ENCODE results near the gene COL18A1.

Gene COL18A1

DNA sequence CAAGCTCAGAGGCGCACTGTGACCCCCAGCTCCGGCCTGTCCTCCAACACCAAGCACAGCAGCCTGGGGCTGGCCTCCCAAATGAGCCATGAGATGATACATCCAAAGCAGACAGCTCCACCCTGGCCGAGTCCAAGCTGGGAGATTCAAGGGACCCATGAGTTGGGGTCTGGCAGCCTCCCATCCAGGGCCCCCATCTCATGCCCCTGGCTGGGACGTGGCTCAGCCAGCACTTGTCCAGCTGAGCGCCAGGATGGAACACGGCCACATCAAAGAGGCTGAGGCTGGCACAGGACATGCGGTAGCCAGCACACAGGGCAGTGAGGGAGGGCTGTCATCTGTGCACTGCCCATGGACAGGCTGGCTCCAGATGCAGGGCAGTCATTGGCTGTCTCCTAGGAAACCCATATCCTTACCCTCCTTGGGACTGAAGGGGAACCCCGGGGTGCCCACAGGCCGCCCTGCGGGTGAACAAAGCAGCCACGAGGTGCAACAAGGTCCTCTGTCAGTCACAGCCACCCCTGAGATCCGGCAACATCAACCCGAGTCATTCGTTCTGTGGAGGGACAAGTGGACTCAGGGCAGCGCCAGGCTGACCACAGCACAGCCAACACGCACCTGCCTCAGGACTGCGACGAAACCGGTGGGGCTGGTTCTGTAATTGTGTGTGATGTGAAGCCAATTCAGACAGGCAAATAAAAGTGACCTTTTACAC lies 108.2 kb downstream of the COL18A1 start:
- H3K27me3 ChIP-seq (ENCODE audit: low read depth): no peaks in the 10 kb centered on the region
- no peaks in the 10 kb centered on the region for H3K9me3 ChIP-seq
- DNase-seq (ENCODE audit: low spot score in 2 of 2): no peak
- H3K4me3 ChIP-seq: no peak overlapping the region
- H3K36me3 ChIP-seq (replicated peaks): peaks cover 43% of the 10 kb centered on the region
- in situ Hi-C loops (cut with MboI; ENCODE audit: low sequenced_read_pairs): no loop called here
- no peaks in the 10 kb centered on the region for H3K4me1 ChIP-seq

DNA sequence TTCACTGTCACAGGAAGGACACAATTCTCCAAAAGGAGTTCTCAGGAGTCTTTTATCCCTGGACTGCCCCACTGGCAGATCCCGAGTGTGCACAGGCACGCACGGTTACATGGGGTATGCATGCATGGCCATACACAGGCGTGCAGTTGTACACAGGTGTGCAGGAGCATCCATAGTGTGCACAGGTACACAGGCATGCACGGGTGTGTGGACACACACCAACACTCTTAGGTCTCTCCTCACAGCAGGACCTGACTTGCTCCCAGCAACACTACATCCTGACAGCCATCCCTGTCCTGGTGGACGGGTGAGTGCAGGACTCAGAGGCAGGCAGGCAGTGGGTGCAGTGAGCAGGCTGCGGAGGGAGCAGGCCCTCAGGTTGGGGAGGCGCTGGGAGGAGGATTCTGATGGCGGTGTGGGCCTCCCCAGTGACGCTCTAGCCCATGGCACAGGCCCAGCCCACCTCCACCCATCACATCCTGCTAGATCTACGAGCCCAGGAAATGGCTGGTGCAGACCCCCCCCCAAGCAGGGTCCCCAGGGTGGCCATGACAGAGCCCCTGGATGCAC lies 108.9 kb downstream of the COL18A1 start:
- peaks cover 44% of the 10 kb centered on the region for H3K36me3 ChIP-seq (replicated peaks)

DNA sequence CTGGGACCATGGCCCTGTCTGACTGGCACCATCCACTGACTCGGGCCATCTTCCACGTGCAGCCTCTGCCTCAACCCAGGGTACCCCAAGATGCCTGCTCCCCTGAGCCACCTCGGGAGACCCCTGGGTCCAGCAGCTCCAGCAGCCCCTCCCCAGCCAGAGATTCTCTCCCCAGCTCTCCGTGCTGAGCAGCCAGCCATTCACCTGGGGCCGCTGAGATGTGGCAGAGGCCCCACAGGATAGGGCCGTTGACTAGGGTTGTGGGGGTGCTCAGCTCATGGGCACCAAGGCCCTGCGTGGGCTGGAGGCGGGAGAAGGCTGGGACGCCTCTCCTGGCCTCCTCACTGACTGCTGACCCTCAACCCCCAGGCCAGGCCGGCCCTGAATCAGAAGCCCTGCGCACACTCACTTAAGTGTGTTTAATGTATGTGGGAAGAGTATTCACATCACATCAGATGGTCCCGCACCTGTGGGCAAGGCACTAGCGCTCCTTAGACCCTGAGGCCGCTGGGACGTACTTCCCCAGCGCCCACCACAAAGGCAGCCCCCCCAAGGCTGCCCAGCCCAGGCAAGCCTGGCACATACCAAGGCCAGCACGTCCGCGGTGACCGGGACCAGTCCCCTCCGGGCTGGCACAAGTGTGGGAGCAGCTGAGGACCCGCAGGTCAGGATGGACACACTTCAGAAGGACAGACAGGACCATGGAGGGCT lies 109.5 kb downstream of the COL18A1 start:
- in situ Hi-C loops (cut with MboI; ENCODE audit: low sequenced_read_pairs): no loop called here
- no peak for DNase-seq (ENCODE audit: low spot score in 2 of 2)
- Histone ChIP-seq H3K27me3 (ENCODE audit: low read depth) (no peaks in the 10 kb centered on the region), H3K36me3 (replicated peaks) (peaks cover 44% of the 10 kb centered on the region), H3K9me3 (no peaks in the 10 kb centered on the region; the same call in 1 of the 2 replicates), H3K4me1 (no peaks in the 10 kb centered on the region), H3K4me3 (no peak overlapping the region)

More for the DNA sequence above, 108.9 kb downstream of the COL18A1 start:
- Histone ChIP-seq H3K27me3 (ENCODE audit: low read depth) (no peaks in the 10 kb centered on the region), H3K4me1 (no peaks in the 10 kb centered on the region), H3K9me3 (no peaks in the 10 kb centered on the region; the same call in 1 of the 2 replicates), H3K4me3 (no peak overlapping the region)
- no peak for DNase-seq (ENCODE audit: low spot score in 2 of 2)
- in situ Hi-C loops (cut with MboI; ENCODE audit: low sequenced_read_pairs): no loop called here

DNA sequence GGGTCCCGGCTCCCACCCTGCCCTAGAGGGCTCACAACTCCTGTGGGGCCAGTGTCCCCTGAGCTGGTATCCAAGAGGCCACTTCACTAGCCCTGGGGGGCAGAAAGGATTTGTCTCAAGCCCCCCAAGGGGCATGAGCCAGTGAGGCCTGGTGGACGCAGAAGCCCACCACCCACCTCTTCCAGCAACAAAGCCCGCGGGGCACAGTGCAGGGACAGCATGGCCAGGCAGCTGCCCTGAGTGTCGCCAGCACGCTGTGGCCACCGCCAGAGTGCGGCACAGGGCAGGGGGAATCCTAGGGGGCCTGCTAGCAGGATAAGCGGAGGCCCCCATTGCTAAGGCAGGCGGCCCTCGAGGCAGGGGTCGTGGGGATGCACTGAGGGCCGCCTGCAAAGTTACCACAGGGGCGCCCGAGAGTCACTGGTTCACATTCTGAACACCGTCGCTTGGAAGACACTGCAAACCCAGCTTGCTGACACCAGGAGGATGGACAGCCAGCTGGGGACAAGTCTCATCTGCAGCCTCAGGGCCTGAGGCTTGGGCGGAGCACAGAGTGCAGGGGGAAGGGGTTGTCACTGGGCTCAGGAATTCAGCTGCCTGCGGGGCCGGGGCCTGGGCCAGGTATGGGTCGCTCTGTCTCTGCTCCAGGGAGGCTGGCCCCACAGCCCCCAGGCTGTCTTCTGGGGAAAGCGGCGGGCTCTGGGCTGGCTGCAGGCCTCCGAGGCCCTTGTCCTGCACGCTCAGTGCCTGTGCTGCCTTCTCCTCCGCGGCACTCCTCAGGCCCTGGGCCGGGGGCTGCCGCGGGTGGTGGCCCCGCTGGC lies 110.5 kb downstream of the COL18A1 start:
- in situ Hi-C loops (cut with MboI; ENCODE audit: low sequenced_read_pairs): no loop called here
- Histone ChIP-seq H3K9me3 (no peaks in the 10 kb centered on the region; the same call in 1 of the 2 replicates), H3K4me1 (no peaks in the 10 kb centered on the region), H3K36me3 (replicated peaks) (peaks cover 47% of the 10 kb centered on the region), H3K4me3 (no peak overlapping the region), H3K27me3 (ENCODE audit: low read depth) (no peaks in the 10 kb centered on the region)
- no peak for DNase-seq (ENCODE audit: low spot score in 2 of 2)

DNA sequence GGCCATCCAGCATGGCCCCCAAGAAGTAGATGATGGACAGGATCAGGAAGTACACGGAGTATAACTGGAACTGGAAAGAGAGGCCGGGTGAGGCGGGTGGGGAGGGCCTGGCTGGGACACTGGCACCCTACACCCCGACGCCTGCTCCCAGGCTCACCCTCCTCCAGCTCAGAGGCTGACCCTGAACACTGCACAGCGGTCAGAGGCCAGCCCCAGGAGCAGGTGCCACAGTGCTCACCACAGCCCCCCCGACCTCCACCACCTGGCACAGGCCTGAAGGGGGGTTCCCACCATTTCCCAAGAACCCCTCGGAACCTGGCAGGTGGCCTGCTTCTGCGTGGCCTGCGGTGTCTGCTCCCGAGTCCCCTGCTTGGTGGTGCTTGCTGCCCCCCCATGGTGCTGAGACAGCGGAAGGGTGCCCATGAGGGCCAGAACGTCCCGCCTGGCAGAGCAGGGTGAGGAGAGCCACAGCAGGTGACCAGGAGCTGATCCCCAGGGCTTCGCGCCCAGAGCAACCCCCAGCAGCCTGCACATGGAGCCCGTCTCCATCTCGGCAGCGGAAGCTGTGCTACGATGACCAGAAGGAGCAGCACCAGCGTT lies 111.2 kb downstream of the COL18A1 start:
- Histone ChIP-seq H3K9me3 (no peaks in the 10 kb centered on the region; the same call in 1 of the 2 replicates), H3K36me3 (replicated peaks) (peaks cover 52% of the 10 kb centered on the region), H3K27me3 (ENCODE audit: low read depth) (no peaks in the 10 kb centered on the region), H3K4me3 (no peak overlapping the region), H3K4me1 (no peaks in the 10 kb centered on the region)
- in situ Hi-C loops (cut with MboI; ENCODE audit: low sequenced_read_pairs): no loop called here
- DNase-seq (ENCODE audit: low spot score in 2 of 2): no peak

DNA sequence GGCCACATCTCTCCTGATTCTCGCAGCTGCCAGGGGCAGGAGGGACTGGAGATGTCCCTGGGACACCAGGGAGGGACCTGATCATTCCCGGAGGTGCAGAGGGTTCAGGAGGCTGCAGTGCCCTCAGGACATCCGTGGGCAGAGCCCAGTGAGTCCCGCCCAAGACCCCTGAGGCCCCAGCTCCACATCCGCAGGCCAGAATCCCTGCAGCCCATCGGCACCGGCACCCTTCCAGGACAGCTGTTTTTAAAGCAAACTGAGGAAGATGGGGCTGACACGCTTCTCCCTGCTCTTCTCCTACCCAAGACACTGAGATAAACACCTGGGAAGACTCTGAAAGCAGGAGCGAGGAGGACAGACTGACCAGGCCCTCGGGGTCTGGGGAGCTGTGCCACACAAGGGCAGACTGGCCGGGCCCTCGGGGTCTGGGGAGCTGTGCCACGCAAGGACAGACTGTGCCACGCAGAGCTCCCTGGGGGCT lies 111.7 kb downstream of the COL18A1 start:
- H3K36me3 ChIP-seq (replicated peaks): peaks cover 54% of the 10 kb centered on the region
- no peak for DNase-seq (ENCODE audit: low spot score in 2 of 2)
- H3K4me1 ChIP-seq: no peaks in the 10 kb centered on the region
- no peaks in the 10 kb centered on the region; the same call in 1 of the 2 replicates for H3K9me3 ChIP-seq
- no peaks in the 10 kb centered on the region for H3K27me3 ChIP-seq (ENCODE audit: low read depth)
- in situ Hi-C loops (cut with MboI; ENCODE audit: low sequenced_read_pairs): no loop called here
- H3K4me3 ChIP-seq: no peak overlapping the region

DNA sequence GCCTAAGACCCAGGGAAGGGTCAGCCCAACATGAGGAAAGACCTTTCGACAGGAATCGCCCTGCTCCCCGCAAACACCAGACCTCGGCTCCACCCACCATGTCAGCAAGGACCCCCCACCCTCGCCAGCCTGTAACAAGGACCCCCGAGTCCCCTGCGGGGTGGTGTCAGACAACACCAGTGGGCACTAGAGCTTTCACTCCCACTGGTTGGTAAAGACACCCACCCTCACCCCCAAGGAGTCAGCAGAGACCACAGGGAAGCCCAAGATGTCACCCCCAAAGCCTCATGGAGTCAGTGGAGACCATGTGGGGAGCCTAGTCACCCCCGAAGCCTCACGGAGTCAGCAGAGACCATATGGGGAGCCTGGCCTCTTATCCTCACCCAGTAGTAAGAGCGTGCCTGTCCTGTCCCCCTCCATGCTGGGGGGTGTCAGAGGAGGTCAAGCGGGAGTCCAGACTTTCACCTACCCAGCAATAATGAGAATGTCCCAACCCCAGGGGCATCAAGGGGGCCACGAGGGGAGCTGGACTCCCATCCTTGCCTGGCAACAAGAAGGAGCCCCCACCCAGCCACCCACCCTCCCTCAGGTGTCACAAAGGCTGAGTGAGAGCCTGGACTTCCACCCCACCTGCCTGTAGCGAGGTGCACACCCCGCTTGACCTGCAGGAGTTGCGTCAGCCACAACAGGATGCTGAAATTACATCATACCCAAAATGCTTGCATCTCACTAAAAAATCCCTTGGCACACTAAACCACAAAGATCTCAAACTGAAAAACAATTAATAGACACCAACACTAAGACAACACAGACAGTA lies 112.5 kb downstream of the COL18A1 start:
- Histone ChIP-seq H3K4me3 (no peak overlapping the region), H3K4me1 (no peaks in the 10 kb centered on the region), H3K27me3 (ENCODE audit: low read depth) (no peaks in the 10 kb centered on the region), H3K36me3 (replicated peaks) (peaks cover 61% of the 10 kb centered on the region), H3K9me3 (no peaks in the 10 kb centered on the region; the same call in 1 of the 2 replicates)
- in situ Hi-C loops (cut with MboI; ENCODE audit: low sequenced_read_pairs): no loop called here
- DNase-seq (ENCODE audit: low spot score in 2 of 2): no peak

DNA sequence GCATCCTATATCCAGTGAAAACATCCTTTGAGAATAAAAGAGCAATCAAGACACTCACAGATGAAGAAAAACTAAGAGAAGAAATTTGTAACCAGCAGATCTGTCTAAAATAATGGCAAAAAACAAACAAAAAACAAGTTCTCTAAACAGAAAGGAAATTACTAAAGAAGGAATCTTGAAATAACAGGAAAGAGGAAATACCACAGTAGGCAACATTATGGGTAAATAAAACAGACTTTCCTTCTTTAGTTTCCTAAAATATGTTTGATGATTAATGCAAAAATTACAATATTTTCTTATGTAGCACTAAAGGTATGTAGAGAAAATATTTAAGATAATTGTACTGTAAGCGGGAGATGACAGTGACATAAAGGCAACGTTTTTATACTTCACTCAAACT lies 113.8 kb downstream of the COL18A1 start:
- Histone ChIP-seq H3K36me3 (replicated peaks) (peaks cover 65% of the 10 kb centered on the region), H3K27me3 (ENCODE audit: low read depth) (no peaks in the 10 kb centered on the region), H3K4me3 (no peak overlapping the region), H3K4me1 (no peaks in the 10 kb centered on the region), H3K9me3 (no peaks in the 10 kb centered on the region; the same call in 1 of the 2 replicates)
- in situ Hi-C loops (cut with MboI; ENCODE audit: low sequenced_read_pairs): no loop called here
- DNase-seq (ENCODE audit: low spot score in 2 of 2): no peak

DNA sequence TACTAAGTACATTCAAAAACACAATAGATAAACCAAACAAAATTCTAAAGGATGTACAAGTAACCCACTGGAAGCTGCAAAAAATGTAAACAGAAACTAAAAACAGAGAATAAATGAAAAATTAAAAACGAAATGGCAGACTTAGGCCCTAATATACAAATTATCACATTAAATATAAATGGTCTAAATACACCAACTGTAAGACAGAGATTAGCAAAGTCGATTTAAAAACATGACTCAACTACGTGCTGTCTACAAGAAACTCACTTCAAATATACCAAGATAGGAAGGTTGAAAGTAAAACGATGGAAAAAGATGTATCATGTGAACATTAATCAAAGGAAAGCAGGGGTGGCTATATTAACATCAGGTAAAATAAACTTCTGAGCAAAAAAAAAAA lies 114.2 kb downstream of the COL18A1 start:
- DNase-seq (ENCODE audit: low spot score in 2 of 2): no peak
- Histone ChIP-seq H3K27me3 (ENCODE audit: low read depth) (no peaks in the 10 kb centered on the region), H3K36me3 (replicated peaks) (peaks cover 61% of the 10 kb centered on the region), H3K4me3 (no peak overlapping the region), H3K4me1 (no peaks in the 10 kb centered on the region), H3K9me3 (no peaks in the 10 kb centered on the region; the same call in 1 of the 2 replicates)
- in situ Hi-C loops (cut with MboI; ENCODE audit: low sequenced_read_pairs): no loop called here

DNA sequence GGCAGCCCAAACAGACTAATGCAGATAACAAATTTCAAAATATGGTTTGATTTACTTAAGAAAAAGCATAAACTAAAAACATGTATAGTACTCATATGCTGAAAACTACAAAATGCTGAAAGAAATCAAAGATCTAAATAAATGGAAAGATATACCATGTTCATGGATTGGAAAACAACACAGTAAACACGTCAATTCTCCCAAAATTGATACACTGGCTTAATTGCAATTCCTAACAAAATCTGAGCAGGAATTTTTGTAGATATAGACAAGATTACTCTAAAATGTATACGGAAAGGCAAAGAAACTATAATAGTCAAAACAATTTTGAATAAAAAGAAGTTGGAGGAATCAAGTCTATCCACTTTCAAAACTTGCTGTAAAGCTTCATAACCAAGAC lies 116.3 kb downstream of the COL18A1 start:
- Histone ChIP-seq H3K4me3 (no peak overlapping the region), H3K9me3 (no peaks in the 10 kb centered on the region; the same call in 1 of the 2 replicates), H3K27me3 (ENCODE audit: low read depth) (no peaks in the 10 kb centered on the region), H3K4me1 (no peaks in the 10 kb centered on the region), H3K36me3 (replicated peaks) (peaks cover 60% of the 10 kb centered on the region)
- in situ Hi-C loops (cut with MboI; ENCODE audit: low sequenced_read_pairs): no loop called here
- DNase-seq (ENCODE audit: low spot score in 2 of 2): no peak

DNA sequence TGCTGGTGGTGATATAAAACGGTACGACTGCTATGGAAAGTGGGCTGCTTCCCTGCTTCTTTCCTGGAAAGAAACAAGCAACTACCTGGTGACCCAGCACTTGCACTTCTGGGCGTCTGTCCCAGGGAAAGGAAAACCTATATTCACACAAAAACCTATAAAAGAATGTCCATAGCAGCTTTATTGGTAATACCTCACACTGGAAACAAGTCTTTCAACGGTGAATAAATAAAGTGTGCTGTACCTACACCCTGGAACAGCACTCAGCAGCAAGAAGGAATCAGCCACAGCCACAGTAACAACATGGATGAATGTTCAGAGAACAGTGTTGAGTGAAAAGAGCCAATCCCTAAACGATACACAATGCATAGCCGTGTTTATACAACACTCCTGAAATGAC lies 117.4 kb downstream of the COL18A1 start:
- Histone ChIP-seq H3K9me3 (no peaks in the 10 kb centered on the region; the same call in 1 of the 2 replicates), H3K27me3 (ENCODE audit: low read depth) (no peaks in the 10 kb centered on the region), H3K4me1 (no peaks in the 10 kb centered on the region), H3K36me3 (replicated peaks) (peaks cover 60% of the 10 kb centered on the region), H3K4me3 (no peak overlapping the region)
- in situ Hi-C loops (cut with MboI; ENCODE audit: low sequenced_read_pairs): no loop called here
- DNase-seq (ENCODE audit: low spot score in 2 of 2): no peak

DNA sequence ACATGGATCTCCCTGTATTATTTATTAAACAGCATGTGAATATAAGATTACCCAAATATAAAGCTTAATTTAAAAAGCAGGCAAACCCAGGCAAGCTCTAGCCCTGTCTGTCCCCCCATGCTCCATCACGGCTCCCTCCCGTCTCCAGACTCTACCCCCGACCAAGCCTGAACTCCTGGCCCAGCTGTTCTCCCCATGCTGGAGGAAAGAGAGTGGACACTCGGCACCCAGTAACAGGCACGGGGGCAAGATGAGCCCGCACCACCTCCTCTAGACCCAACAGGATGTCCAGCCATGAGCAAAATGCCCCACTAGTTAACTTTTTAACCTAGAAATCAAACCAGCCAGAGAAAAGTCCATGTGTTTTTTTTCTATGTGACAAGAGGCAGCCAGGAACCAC lies 118.0 kb downstream of the COL18A1 start:
- no peak for DNase-seq (ENCODE audit: low spot score in 2 of 2)
- H3K36me3 ChIP-seq (replicated peaks): peaks cover 58% of the 10 kb centered on the region
- no peaks in the 10 kb centered on the region; the same call in 1 of the 2 replicates for H3K9me3 ChIP-seq
- no peaks in the 10 kb centered on the region for H3K4me1 ChIP-seq
- H3K4me3 ChIP-seq: no peak overlapping the region
- in situ Hi-C loops (cut with MboI; ENCODE audit: low sequenced_read_pairs): no loop called here
- no peaks in the 10 kb centered on the region for H3K27me3 ChIP-seq (ENCODE audit: low read depth)
